SK-N-SH (cell line): ENCODE measurements around the gene CMTM2.

ENCODE experiments used
- EP300 ChIP-seq, 2 experiments: IDR thresholded peaks; 2 replicates each; pipeline versions ENCODE4 v1.4.0 to v1.6.1; 2012; ENCODE audit warnings: borderline replicate concordance in 1 of 2, low read depth in 1 of 2, low read length in 1 of 2
- JUND ChIP-seq: IDR thresholded peaks from 2 replicates; pipeline ENCODE4 v1.4.0; 2012
- POLR2AphosphoS5 ChIP-seq: IDR thresholded peaks from 2 replicates; pipeline ENCODE4 v1.6.1; 2012; ENCODE audit warnings: low read depth, low read length
- RAD21 ChIP-seq: IDR thresholded peaks from 2 replicates; pipeline ENCODE4 v1.6.1; 2012; ENCODE audit warnings: mild to moderate bottlenecking, low read length
- RCOR1 ChIP-seq: fragments of 150-350 bp; IDR thresholded peaks from 2 replicates; pipeline ENCODE4 v1.6.1; 2017; ENCODE audit warnings: antibody characterized with exemption, low read length
- RFX5 ChIP-seq: IDR thresholded peaks from 2 replicates; pipeline ENCODE4 v1.6.1; 2012; ENCODE audit warnings: mild to moderate bottlenecking, improper control_type of control experiment, low read length
- SMC3 ChIP-seq: IDR thresholded peaks from 2 replicates; pipeline ENCODE4 v1.6.1; 2012; ENCODE audit warnings: low read depth, low read length, improper control_type of control experiment
- TAF1 ChIP-seq: IDR thresholded peaks from 2 replicates; pipeline ENCODE4 v1.6.1; 2012; ENCODE audit warnings: low read depth, mild to moderate bottlenecking, low read length, moderate library complexity, borderline replicate concordance
- TEAD4 ChIP-seq: IDR thresholded peaks from 2 replicates; pipeline ENCODE4 v1.4.0; 2012; ENCODE audit warnings: mild to moderate bottlenecking, borderline replicate concordance; ENCODE audit not compliant: insufficient read depth
- TF ChIP-seq, protein P1 (sequence below): IDR thresholded peaks from 2 replicates; pipeline ENCODE4 v1.4.0; 2012; ENCODE audit warnings: low read depth
- TF ChIP-seq, protein P2 (sequence below): fragments of 200-600 bp; sonication (generic); IDR thresholded peaks from 2 replicates; pipeline ENCODE4 v1.6.1; 2017; ENCODE audit warnings: antibody characterized with exemption, mild to moderate bottlenecking, moderate library complexity
- TF ChIP-seq, protein P3 (sequence below): IDR thresholded peaks from 2 replicates; pipeline ENCODE4 v1.6.1; 2012; ENCODE audit warnings: mild to moderate bottlenecking, low read depth, low read length, moderate library complexity
- TF ChIP-seq, protein P4 (sequence below): fragments of 150-350 bp; IDR thresholded peaks from 2 replicates; pipeline ENCODE4 v1.6.1; 2017; ENCODE audit warnings: antibody characterized with exemption, low read length, low read depth, borderline replicate concordance

DNA sequence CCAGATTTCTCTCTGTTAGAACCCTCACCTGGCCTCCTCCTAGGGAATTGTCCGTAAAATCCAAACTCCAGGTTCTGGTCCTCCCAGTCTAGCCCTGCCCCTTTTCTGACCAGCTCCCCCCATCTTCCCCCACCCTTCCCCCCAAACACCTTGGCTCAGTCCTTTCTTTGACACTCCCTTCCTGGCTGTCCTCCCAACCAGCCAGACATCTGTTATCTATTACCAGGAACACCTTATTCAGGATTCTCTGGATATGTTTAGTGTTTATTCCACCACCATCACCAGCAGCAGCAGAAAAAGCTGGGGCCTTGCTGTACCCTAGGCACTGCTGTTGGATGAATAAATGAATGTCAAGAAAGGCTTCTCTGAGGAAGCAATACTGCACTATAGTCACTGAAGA is 21.2 kb downstream of the CMTM2 start:
- TF ChIP-seq, protein P1, sequence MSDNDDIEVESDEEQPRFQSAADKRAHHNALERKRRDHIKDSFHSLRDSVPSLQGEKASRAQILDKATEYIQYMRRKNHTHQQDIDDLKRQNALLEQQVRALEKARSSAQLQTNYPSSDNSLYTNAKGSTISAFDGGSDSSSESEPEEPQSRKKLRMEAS: no peak
- TF ChIP-seq, protein P2, sequence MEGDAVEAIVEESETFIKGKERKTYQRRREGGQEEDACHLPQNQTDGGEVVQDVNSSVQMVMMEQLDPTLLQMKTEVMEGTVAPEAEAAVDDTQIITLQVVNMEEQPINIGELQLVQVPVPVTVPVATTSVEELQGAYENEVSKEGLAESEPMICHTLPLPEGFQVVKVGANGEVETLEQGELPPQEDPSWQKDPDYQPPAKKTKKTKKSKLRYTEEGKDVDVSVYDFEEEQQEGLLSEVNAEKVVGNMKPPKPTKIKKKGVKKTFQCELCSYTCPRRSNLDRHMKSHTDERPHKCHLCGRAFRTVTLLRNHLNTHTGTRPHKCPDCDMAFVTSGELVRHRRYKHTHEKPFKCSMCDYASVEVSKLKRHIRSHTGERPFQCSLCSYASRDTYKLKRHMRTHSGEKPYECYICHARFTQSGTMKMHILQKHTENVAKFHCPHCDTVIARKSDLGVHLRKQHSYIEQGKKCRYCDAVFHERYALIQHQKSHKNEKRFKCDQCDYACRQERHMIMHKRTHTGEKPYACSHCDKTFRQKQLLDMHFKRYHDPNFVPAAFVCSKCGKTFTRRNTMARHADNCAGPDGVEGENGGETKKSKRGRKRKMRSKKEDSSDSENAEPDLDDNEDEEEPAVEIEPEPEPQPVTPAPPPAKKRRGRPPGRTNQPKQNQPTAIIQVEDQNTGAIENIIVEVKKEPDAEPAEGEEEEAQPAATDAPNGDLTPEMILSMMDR: no peak
- TF ChIP-seq POLR2AphosphoS5 (no peak), RAD21 (no peak), TAF1 (no peak), RCOR1 (no peak), RFX5 (no peak), SMC3 (no peak), JUND (no peak), EP300 (IDR thresholded peaks at IDR 0.05; ENCODE audit: borderline replicate concordance in 1 of 2, low read depth in 1 of 2, low read length in 1 of 2) (no peak), TEAD4 (no peak)
- TF ChIP-seq, protein P3, sequence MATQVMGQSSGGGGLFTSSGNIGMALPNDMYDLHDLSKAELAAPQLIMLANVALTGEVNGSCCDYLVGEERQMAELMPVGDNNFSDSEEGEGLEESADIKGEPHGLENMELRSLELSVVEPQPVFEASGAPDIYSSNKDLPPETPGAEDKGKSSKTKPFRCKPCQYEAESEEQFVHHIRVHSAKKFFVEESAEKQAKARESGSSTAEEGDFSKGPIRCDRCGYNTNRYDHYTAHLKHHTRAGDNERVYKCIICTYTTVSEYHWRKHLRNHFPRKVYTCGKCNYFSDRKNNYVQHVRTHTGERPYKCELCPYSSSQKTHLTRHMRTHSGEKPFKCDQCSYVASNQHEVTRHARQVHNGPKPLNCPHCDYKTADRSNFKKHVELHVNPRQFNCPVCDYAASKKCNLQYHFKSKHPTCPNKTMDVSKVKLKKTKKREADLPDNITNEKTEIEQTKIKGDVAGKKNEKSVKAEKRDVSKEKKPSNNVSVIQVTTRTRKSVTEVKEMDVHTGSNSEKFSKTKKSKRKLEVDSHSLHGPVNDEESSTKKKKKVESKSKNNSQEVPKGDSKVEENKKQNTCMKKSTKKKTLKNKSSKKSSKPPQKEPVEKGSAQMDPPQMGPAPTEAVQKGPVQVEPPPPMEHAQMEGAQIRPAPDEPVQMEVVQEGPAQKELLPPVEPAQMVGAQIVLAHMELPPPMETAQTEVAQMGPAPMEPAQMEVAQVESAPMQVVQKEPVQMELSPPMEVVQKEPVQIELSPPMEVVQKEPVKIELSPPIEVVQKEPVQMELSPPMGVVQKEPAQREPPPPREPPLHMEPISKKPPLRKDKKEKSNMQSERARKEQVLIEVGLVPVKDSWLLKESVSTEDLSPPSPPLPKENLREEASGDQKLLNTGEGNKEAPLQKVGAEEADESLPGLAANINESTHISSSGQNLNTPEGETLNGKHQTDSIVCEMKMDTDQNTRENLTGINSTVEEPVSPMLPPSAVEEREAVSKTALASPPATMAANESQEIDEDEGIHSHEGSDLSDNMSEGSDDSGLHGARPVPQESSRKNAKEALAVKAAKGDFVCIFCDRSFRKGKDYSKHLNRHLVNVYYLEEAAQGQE: no peak
- TF ChIP-seq, protein P4, sequence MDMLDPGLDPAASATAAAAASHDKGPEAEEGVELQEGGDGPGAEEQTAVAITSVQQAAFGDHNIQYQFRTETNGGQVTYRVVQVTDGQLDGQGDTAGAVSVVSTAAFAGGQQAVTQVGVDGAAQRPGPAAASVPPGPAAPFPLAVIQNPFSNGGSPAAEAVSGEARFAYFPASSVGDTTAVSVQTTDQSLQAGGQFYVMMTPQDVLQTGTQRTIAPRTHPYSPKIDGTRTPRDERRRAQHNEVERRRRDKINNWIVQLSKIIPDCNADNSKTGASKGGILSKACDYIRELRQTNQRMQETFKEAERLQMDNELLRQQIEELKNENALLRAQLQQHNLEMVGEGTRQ: no peak
